ENCODE data around the gene ZBTB39. TPM values are rescaled to one million over a fixed set of nuclear protein-coding genes. Genes with fewer than 3 reads are reported as not detected.

ZBTB39 gene
- polyA plus RNA-seq, 1 of the 3 experiments (the other 2 are of a cell fraction): 3.7 TPM

GRCh38 chr12:57031789-57032188 lies 25.4 kb upstream of the ZBTB39 start:
- H3K9me2 ChIP-seq: no peaks in the 10 kb centered on the region
- no peaks in the 10 kb centered on the region for H3K36me3 ChIP-seq (replicated peaks in 1 of 2; ENCODE audit: control insufficient read depth in 1 of 2, insufficient read depth in 2 of 2, low read length in 1 of 2)
- POLR2A ChIA-PET: no interaction called here
- peaks cover 0 to 42% of the 10 kb centered on the region in 2 experiments; a peak in 2 of 4 replicates for H3K4me1 ChIP-seq (ENCODE audit: control insufficient read depth in 1 of 2, insufficient read depth in 2 of 2, low read depth in 1 of 2, low read length in 1 of 2)
- TF ChIP-seq, protein P1, sequence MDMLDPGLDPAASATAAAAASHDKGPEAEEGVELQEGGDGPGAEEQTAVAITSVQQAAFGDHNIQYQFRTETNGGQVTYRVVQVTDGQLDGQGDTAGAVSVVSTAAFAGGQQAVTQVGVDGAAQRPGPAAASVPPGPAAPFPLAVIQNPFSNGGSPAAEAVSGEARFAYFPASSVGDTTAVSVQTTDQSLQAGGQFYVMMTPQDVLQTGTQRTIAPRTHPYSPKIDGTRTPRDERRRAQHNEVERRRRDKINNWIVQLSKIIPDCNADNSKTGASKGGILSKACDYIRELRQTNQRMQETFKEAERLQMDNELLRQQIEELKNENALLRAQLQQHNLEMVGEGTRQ (IDR thresholded peaks at IDR 0.05; ENCODE audit: borderline replicate concordance, low read depth, low read length): no peak
- TF ChIP-seq NRF1 (IDR thresholded peaks at IDR 0.05; ENCODE audit: low read depth, low read length): no peak
- TF ChIP-seq RAD21 (IDR thresholded peaks at IDR 0.05; ENCODE audit: low read length): no peak
- TF ChIP-seq GATA2 (CRISPR knock-in tag; IDR thresholded peaks at IDR 0.05): no peak
- no peak for TF ChIP-seq YY1 (IDR thresholded peaks at IDR 0.05; ENCODE audit: low read depth)
- TF ChIP-seq, protein P2, sequence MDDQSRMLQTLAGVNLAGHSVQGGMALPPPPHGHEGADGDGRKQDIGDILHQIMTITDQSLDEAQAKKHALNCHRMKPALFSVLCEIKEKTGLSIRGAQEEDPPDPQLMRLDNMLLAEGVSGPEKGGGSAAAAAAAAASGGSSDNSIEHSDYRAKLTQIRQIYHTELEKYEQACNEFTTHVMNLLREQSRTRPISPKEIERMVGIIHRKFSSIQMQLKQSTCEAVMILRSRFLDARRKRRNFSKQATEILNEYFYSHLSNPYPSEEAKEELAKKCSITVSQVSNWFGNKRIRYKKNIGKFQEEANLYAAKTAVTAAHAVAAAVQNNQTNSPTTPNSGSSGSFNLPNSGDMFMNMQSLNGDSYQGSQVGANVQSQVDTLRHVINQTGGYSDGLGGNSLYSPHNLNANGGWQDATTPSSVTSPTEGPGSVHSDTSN (IDR thresholded peaks at IDR 0.05): no peak
- TF ChIP-seq SIN3A (IDR thresholded peaks at IDR 0.05; ENCODE audit: borderline replicate concordance, low read depth, low read length): no peak
- TF ChIP-seq ELF1 (IDR thresholded peaks at IDR 0.05): no peak
- H3K79me2 ChIP-seq (ENCODE audit: insufficient read depth): no peaks in the 10 kb centered on the region
- no peaks in the 10 kb centered on the region for H4K20me1 ChIP-seq (ENCODE audit: insufficient read depth)
- DNase-seq: no peak
- no peak overlapping the region for H2AFZ ChIP-seq (ENCODE audit: low read depth)
- H3K27me3 ChIP-seq (ENCODE audit: insufficient read depth): peaks cover 5% of the 10 kb centered on the region; the same call in 1 of the 2 replicates
- CTCF ChIA-PET: interaction anchor here (1.0 to 10.5 kb wide), 11 partner anchors 10 to 551 kb away, joined by 3 to 101 read pairs (median 5); partner anchors contain the start of genes STAT6, TAC3 and ZBTB39
- H3K27ac ChIP-seq (ENCODE audit: low read depth in 2 of 2, low read length in 1 of 2): no peak overlapping the region
- no peak overlapping the region for H3K4me3 ChIP-seq (ENCODE audit: low read depth in 2 of 2, low read length in 1 of 2)
- no peaks in the 10 kb centered on the region for H3F3A ChIP-seq (replicated peaks; ENCODE audit: insufficient read depth)
- H3K9me3 ChIP-seq: no peaks in the 10 kb centered on the region
- 56% methylated on average over 7 of the region's 7 CpGs for WGBS (ENCODE audit: low lambda C conversion rate)
- no peak overlapping the region for H3K4me2 ChIP-seq
- no peak overlapping the region for H3K9ac ChIP-seq

DNA sequence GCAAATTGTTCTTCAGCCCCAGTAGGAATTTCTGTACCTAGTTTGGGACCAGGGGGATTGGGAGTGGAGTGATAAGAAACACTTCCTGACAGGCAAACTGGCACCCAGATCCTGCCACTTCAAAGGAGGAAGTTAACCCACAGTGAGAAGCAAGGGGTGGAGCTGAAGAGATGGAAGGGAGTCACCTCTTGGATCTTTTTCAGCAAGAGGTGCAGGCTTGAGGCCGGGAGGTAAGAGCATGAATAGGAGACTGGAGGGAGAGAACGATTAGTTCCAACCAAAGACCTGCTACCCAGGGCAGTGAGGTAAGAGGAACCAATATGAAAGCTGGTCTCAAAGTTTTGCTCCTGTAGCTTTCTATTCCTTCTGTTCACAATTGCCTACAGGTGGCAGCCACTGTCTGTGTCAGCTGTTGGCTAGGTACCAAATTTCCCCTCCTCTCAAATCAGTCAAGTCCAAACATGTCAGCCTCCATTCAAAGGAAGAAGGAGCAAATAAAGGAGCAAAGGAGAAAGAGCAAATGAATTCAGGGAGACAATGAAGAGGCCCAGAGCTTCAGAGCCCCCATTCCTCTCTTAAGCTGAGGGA lies 24.9 kb upstream of the ZBTB39 start:
- H4K20me1 ChIP-seq (ENCODE audit: insufficient read depth): no peaks in the 10 kb centered on the region
- DNase-seq: no peak
- no peaks in the 10 kb centered on the region for H3K36me3 ChIP-seq (replicated peaks in 1 of 2; ENCODE audit: control insufficient read depth in 1 of 2, insufficient read depth in 2 of 2, low read length in 1 of 2)
- H3K4me2 ChIP-seq: no peak overlapping the region
- no peak overlapping the region for H2AFZ ChIP-seq (ENCODE audit: low read depth)
- no peak overlapping the region for H3K27ac ChIP-seq (ENCODE audit: low read depth in 2 of 2, low read length in 1 of 2)
- CTCF ChIA-PET: interaction anchor here (1.0 to 10.5 kb wide), 12 partner anchors 10 to 552 kb away, joined by 3 to 101 read pairs (median 5); partner anchors contain the start of genes MYO1A, STAT6, TAC3 and ZBTB39
- H3K4me3 ChIP-seq (ENCODE audit: low read depth in 2 of 2, low read length in 1 of 2): no peak overlapping the region
- peaks cover 5% of the 10 kb centered on the region; the same call in 1 of the 2 replicates for H3K27me3 ChIP-seq (ENCODE audit: insufficient read depth)
- WGBS (ENCODE audit: low lambda C conversion rate): 34% methylated on average over 2 of the region's 2 CpGs
- peak; percentile 43 for TF ChIP-seq RAD21 (IDR thresholded peaks at IDR 0.05; ENCODE audit: low read length)
- no peak for TF ChIP-seq YY1 (IDR thresholded peaks at IDR 0.05; ENCODE audit: low read depth)
- H3K79me2 ChIP-seq (ENCODE audit: insufficient read depth): no peaks in the 10 kb centered on the region
- no peaks in the 10 kb centered on the region for H3K9me2 ChIP-seq
- H3K4me1 ChIP-seq (ENCODE audit: control insufficient read depth in 1 of 2, insufficient read depth in 2 of 2, low read depth in 1 of 2, low read length in 1 of 2): peaks cover 0 to 48% of the 10 kb centered on the region in 2 experiments; a peak in 2 of 4 replicates
- no peaks in the 10 kb centered on the region for H3K9me3 ChIP-seq
- H3F3A ChIP-seq (replicated peaks; ENCODE audit: insufficient read depth): no peaks in the 10 kb centered on the region
- no peak overlapping the region for H3K9ac ChIP-seq
- POLR2A ChIA-PET: no interaction called here

Measured in SK-N-SH (cell line).